Activated gamma-delta T cell treated with anti-CD3 and anti-CD28 coated beads, Interleukin-2, amount 50 U/mL, for 16 hours (primary cell): Measurements from ENCODE around the gene ARHGAP15.

Experiments used
- DNase-seq: peaks from one replicate; pipeline ENCODE4 v3.0.0-alpha.2; 2020; ENCODE audit warnings: low read depth

The ARHGAP15 gene

GRCh38 chr2:143632751-143633374 is 503.6 kb downstream of the ARHGAP15 start:
- DNase-seq = no peak

GRCh38 chr2:143633419-143633818 is 504.2 kb downstream of the ARHGAP15 start:
- DNase-seq = no peak

DNA sequence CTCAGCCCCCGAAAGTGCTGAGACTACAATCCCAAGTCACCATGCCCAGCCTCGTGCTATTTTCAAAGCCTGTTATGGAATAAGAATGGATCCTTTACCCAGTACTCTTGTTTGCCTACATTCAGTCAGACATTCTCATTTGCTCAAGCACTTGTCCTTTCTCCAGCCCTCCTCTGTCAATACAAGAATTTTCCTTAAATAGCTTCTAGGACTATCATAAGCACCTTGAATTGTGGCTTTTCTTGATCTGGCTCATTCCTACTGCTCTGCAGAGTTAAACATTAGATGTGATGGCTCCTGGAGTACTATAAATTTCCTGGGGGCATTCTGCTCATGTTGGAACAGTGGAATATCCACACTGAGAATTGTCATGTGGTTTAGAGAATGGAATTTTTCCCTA is 506.1 kb downstream of the ARHGAP15 start:
- DNase-seq = no peak

GRCh38 chr2:143635936-143636335 is 506.7 kb downstream of the ARHGAP15 start:
- DNase-seq = no peak

DNA sequence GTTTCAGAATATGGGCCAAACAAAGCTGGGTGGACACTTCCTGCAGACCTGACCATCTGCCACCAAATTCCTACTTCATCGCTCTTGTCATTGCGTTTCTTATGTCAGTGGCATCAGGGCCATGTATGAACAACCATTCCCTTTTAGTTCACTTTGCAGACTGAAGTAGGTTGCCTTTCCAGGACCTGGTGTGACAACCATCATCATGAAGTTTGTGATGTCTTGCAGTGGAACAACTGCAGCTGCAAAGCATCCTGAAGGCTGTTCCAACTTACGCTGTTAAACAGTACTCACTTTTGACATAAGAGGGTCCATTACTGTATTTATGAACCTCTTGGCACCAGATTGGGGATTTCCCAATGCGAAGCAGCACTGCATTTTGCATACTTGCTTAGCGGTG is 511.6 kb downstream of the ARHGAP15 start:
- no peak for DNase-seq

DNA sequence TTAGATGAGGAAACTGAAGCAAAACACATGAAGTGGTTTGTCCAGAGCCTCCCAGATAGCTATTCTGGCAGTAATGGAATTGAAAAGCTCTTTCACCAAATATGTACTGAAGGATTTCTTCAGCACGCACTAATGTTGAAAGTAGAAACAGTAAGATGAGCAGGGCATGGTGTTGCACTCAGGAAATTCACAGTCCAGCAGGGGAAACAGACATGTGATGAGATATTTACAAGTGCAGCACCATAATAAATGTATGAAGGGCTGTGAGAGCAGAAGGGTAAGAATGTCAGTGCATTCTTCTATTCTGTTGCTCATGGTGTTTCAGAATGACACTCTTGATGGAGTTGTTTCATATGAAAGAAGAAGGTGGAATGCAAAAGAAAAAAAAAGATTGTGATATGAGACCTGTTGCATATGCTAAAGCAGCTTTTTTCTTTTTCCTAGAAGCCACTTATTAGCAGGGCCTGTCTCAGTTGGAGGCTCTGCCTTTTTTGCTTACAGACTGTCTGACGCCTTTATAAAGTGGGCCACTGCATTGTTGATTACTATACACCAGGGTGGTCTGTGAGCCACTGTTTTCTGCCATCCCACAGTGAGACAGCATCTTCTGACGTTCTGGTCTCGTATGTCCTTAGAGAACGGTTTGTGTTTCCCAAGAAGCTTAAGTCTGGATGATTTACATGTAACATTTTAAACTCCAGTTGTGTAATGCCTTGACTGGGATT is 516.9 kb downstream of the ARHGAP15 start:
- no peak for DNase-seq

GRCh38 chr2:143649226-143649740 is 520.1 kb downstream of the ARHGAP15 start:
- no peak for DNase-seq

DNA sequence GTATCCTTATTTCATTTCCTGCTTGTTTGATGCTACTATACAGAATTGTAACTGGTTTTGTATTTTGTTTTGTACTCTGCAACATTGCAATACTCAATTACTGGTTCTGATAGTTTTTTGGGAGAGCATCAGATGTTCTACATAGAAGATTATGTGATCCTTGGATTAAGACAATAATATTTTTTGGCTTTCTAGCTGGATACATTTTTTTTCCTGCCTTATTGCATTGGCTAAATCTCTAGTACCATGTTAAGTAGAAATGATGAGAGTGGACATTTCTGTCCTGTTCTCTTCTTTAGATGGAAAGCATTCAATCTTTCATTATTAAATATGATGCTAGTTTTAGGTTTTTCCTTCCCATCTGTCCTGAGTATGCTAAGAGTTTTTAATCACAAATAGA is 523.5 kb downstream of the ARHGAP15 start:
- DNase-seq = no peak

DNA sequence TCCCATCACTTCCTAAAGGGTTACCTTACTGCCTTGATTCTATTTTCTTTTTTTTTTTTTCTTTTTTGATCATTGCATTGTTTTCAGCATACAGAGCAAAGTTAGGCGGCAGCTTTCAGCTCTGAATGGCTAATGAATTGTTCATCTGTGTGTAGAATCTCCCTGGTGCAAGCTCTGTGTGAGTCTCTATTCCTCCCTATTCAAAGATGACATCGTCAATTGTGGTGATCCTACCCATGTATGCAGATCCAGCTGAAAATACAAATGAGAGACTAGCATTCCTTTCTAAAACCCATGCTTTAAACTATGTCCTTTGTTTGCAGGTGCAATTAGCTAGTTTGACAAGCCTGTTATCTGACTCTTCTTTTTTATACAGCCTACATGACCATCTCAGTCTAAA is 539.0 kb downstream of the ARHGAP15 start:
- DNase-seq = no peak

GRCh38 chr2:143674051-143674450 is 544.8 kb downstream of the ARHGAP15 start:
- no peak for DNase-seq

DNA sequence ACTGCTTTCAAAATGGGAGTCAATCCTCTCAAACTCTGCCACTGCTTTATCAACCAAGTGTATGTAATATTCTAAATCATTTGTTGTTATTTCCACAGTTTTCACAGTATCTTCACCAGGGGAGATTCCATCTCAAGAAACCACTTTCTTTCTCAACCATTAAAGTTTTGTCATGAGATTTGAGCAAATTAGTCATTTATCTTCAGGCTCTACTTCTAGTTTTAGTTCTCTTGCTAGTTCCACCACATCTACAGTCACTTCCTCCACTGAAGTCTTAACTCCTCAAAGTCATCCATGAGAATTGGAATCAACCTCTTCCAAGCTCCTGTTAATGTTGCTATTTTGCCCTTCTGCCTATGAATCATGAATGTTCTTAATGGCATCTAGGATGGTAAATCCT is 545.8 kb downstream of the ARHGAP15 start:
- no peak for DNase-seq

DNA sequence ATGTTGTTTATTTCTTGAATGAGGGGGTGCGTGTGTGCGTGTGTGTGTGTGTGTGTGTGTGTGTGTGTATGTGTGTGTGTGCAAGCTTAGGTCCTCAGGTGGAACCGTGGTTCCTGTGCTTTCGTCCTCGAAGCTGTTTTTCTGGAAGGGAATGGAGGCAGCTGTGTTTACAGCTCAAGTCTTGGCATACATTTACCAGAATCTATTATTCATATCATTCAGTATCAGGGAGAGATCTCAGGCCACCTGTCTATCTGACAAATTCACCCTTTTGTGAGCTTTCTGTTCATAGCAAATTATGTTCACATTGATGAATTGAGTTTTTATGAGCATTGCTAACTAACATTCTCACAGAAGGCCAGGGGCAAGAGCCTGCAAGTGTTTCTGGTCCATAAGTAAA is 550.4 kb downstream of the ARHGAP15 start:
- DNase-seq = no peak

GRCh38 chr2:143680885-143681405 is 551.7 kb downstream of the ARHGAP15 start:
- no peak for DNase-seq

DNA sequence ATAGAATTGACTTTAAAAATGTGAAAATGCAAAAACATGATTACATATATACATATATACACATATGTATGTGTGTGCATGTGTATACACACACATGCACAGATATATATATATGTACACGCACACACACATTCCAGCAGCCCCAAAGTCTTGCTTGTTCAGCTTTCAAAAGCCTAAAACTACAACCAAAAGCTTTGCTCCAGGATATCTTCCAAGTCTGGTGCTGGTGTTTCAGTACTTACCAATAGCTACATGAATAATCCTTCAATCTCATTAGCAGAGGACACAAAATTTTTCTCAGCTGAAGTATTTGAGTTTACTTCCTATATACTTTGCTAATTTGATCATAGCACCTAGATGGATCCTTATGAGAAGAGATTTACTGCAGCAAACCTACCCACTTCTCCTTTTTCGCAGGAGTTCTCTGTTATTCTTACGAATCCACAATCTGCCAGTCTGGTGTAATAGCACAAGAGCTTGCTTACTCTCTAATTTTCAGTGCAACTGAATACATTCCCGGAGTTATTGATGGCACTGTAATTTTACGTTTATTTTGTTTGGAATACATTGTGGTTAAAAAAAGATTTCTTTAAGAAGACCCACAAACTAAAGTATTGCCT is 553.3 kb downstream of the ARHGAP15 start:
- no peak for DNase-seq

GRCh38 chr2:143683977-143684376 is 554.8 kb downstream of the ARHGAP15 start:
- DNase-seq = no peak

GRCh38 chr2:143684551-143685320 is 555.5 kb downstream of the ARHGAP15 start:
- DNase-seq = no peak

GRCh38 chr2:143685421-143686078 is 556.3 kb downstream of the ARHGAP15 start:
- DNase-seq = no peak

- no peak for DNase-seq
Measured at GRCh38 chr2:143686585-143687164, 557.5 kb downstream of the ARHGAP15 start.

- no peak for DNase-seq
Measured at GRCh38 chr2:143688248-143688647, 559.0 kb downstream of the ARHGAP15 start.

- DNase-seq = no peak
Measured at GRCh38 chr2:143688815-143689214, 559.6 kb downstream of the ARHGAP15 start.

- DNase-seq = no peak
Measured at GRCh38 chr2:143689541-143689940, 560.3 kb downstream of the ARHGAP15 start.
